GM23338 (cell line): Measurements from ENCODE around the gene GC. TPM values are rescaled to one million over a fixed set of nuclear protein-coding genes. Genes with fewer than 3 reads are reported as not detected.

Source experiments
- ATAC-seq: fragments of 200-7000 bp; cut with Tn5 transposase; 3 replicates; pipeline ENCODE4 v1.9.1; 2020
- DNase-seq: peaks from one replicate; pipeline ENCODE4 v3.0.0-alpha.2; 2015; ENCODE audit warnings: low spot score
- H2AFZ ChIP-seq: fragments of 200-600 bp; sonication (generic); 2 replicates; pipeline ENCODE4 v1.8.0; 2016; ENCODE audit warnings: antibody characterized with exemption, mild to moderate bottlenecking, moderate library complexity
- H3F3A ChIP-seq: fragments of 200-600 bp; sonication (generic); replicated peaks from 2 replicates; pipeline ENCODE4 v1.8.0; 2017; ENCODE audit warnings: antibody characterized with exemption, mixed run types, low read depth
- H3K27ac ChIP-seq: fragments of 200-600 bp; sonication (generic); 2 replicates; pipeline ENCODE4 v1.6.1; 2016; ENCODE audit warnings: low read depth
- H3K27me3 ChIP-seq: fragments of 200-600 bp; sonication (generic); 2 replicates; pipeline ENCODE4 v1.8.0; 2016; ENCODE audit warnings: mild to moderate bottlenecking, mixed run types, moderate library complexity; ENCODE audit not compliant: insufficient read depth
- H3K36me3 ChIP-seq: fragments of 200-600 bp; sonication (generic); 2 replicates; pipeline ENCODE4 v1.8.0; 2016; ENCODE audit warnings: mild to moderate bottlenecking; ENCODE audit not compliant: insufficient read depth
- H3K4me1 ChIP-seq: fragments of 200-600 bp; sonication (generic); 2 replicates; pipeline ENCODE4 v1.8.0; 2016; ENCODE audit warnings: mild to moderate bottlenecking, moderate library complexity; ENCODE audit not compliant: insufficient read depth
- H3K4me2 ChIP-seq: fragments of 200-600 bp; sonication (generic); 2 replicates; pipeline ENCODE4 v1.7.1; 2017; ENCODE audit warnings: mixed run types
- H3K4me3 ChIP-seq: fragments of 200-600 bp; sonication (generic); 2 replicates; pipeline ENCODE4 v1.6.1; 2016; ENCODE audit warnings: mixed run types
- H3K79me2 ChIP-seq: fragments of 200-600 bp; sonication (generic); replicated peaks from 2 replicates; pipeline ENCODE4 v1.8.0; 2017; ENCODE audit warnings: mild to moderate bottlenecking; ENCODE audit not compliant: insufficient read depth
- H3K9me2 ChIP-seq: fragments of 200-600 bp; sonication (generic); 2 replicates; pipeline ENCODE4 v1.8.0; 2017; ENCODE audit not compliant: insufficient read depth
- H4K20me1 ChIP-seq: fragments of 200-600 bp; sonication (generic); replicated peaks from 2 replicates; pipeline ENCODE4 v1.8.0; 2017; ENCODE audit warnings: mild to moderate bottlenecking; ENCODE audit not compliant: insufficient read depth
- H3K27ac Mint-ChIP-seq: 2 replicates; pipeline ENCODE4 v1.8.0; 2020; ENCODE audit warnings: inconsistent platforms, mild to moderate bottlenecking, moderate library complexity, mixed read lengths
- H3K27me3 Mint-ChIP-seq: 3 replicates; pipeline ENCODE4 v1.8.0; 2022; ENCODE audit warnings: low read depth, mild to moderate bottlenecking, moderate library complexity, mixed read lengths, inconsistent platforms; ENCODE audit not compliant: insufficient read depth, poor library complexity
- H3K36me3 Mint-ChIP-seq: 3 replicates; pipeline ENCODE4 v1.8.0; 2021; ENCODE audit warnings: low read depth, mild to moderate bottlenecking, inconsistent platforms, moderate library complexity, mixed read lengths
- H3K4me1 Mint-ChIP-seq: 3 replicates; pipeline ENCODE4 v1.8.0; 2020; ENCODE audit warnings: mild to moderate bottlenecking, inconsistent platforms, mixed read lengths
- H3K4me3 Mint-ChIP-seq: 3 replicates; pipeline ENCODE4 v1.8.0; 2021; ENCODE audit warnings: moderate library complexity, mild to moderate bottlenecking, inconsistent platforms, mixed read lengths
- H3K9me3 Mint-ChIP-seq: 3 replicates; pipeline ENCODE4 v1.8.0; 2020; ENCODE audit warnings: moderate library complexity, mild to moderate bottlenecking, inconsistent platforms, mixed read lengths
- EZH2 ChIP-seq: fragments of 200-600 bp; sonication (generic); IDR thresholded peaks from one replicate; pipeline ENCODE4 v1.8.0; 2017; ENCODE audit warnings: antibody characterized with exemption, mild to moderate bottlenecking, low read depth; ENCODE audit not compliant: unreplicated experiment
- EZH2phosphoT487 ChIP-seq: fragments of 200-600 bp; sonication (generic); IDR thresholded peaks from one replicate; pipeline ENCODE4 v1.8.1; 2018; ENCODE audit warnings: antibody characterized with exemption; ENCODE audit not compliant: unreplicated experiment
- POLR2AphosphoS5 ChIP-seq: IDR thresholded peaks from 2 replicates; pipeline ENCODE4 v1.6.1; 2016; ENCODE audit warnings: antibody characterized with exemption, low read depth
- STAT1 ChIP-seq: IDR thresholded peaks from one replicate; pipeline ENCODE4 v1.6.1; 2016; ENCODE audit warnings: antibody characterized with exemption; ENCODE audit not compliant: unreplicated experiment
- ZNF114 ChIP-seq: fragments of 250-450 bp; sonication (Bioruptor Pico); IDR thresholded peaks from 2 replicates; pipeline ENCODE4 v1.5.0; 2020; ENCODE audit warnings: mild to moderate bottlenecking, moderate library complexity
- ZNF331 ChIP-seq: fragments of 250-450 bp; sonication (Bioruptor Pico); IDR thresholded peaks from 2 replicates; pipeline ENCODE4 v1.5.0; 2020; ENCODE audit warnings: low read depth, mild to moderate bottlenecking, moderate library complexity
- polyA plus RNA-seq: library from polyadenylated mRNA; unstranded; fragments of >200 nt; fragmentation: Nextera tagmentation; extraction: Ambion mirVana; gene quantifications from 2 replicates; pipeline ENCODE4 v1.2.1, GENCODE V29; 2016
- small RNA-seq: library from RNA; depleted of rRNA; stranded (forward); fragments of <200 nt; gene quantifications from one replicate; pipeline ENCODE3, GENCODE V24; 2014; ENCODE audit warnings: low replicate concordance
- total RNA-seq: library from RNA; depleted of rRNA; stranded (reverse); fragments of >200 nt; shearing (Covaris generic); gene quantifications from 2 replicates; pipeline ENCODE4 v1.2.3, GENCODE V29; 2014; rRNA removed
- TF ChIP-seq, protein P1 (sequence below): fragments of 250-450 bp; sonication (Bioruptor Pico); IDR thresholded peaks from 2 replicates; pipeline ENCODE4 v1.5.0; 2020; ENCODE audit warnings: mild to moderate bottlenecking, moderate library complexity
- TF ChIP-seq, protein P2 (sequence below): IDR thresholded peaks from one replicate; pipeline ENCODE4 v1.6.1; 2018; ENCODE audit warnings: antibody characterized with exemption; ENCODE audit not compliant: unreplicated experiment

Gene GC
- total and polyA plus RNA-seq, 2 experiments from 2014 or later: 0.21 to 1.7 TPM

DNA sequence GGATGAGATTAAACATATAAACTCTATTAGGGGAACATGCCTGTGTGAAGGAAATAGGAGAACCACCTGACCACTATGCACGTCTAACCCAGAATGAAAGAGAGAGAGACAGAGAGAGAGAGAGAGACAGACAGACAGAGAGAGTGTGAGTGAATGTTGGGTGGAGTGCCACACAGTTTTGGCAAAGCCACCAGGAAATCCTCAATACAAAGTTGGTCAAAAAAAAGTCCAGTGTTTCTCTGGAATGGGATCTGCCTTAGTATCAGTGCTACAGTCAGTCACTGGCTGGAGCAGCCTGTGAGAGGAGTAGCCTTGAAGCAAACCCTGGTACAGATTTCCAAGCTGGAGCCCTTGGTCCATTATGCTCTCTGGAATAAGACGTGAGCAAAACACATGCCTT, 91.7 kb downstream of the GC start:
- H3K9me2 ChIP-seq: peaks cover 12% of the 10 kb centered on the region; the same call in 1 of the 2 replicates
- peaks cover 17% of the 10 kb centered on the region for H3K4me1 ChIP-seq
- no peaks in the 10 kb centered on the region; the same call in 2 of the 3 replicates for H3K9me3 Mint-ChIP-seq
- no peaks in the 10 kb centered on the region for H3K27me3 ChIP-seq
- H3K27ac ChIP-seq: no peak overlapping the region
- H4K20me1 ChIP-seq: no peaks in the 10 kb centered on the region
- H3F3A ChIP-seq: no peaks in the 10 kb centered on the region
- H3K4me2 ChIP-seq: 0 out of 2 replicates have a peak overlapping the region, but pooled peaks have one; percentile 47
- no peaks in the 10 kb centered on the region for H3K36me3 Mint-ChIP-seq
- no peaks in the 10 kb centered on the region for H3K36me3 ChIP-seq
- H3K27ac Mint-ChIP-seq: 0 out of 2 replicates have a peak overlapping the region, but pooled peaks have one; percentile 38
- ATAC-seq (no peak), DNase-seq (no peak)
- no peak overlapping the region; the same call in 1 of the 2 replicates for H2AFZ ChIP-seq
- peaks cover 1% of the 10 kb centered on the region for H3K27me3 Mint-ChIP-seq
- no peaks in the 10 kb centered on the region for H3K79me2 ChIP-seq
- peaks cover 25% of the 10 kb centered on the region for H3K4me1 Mint-ChIP-seq
- TF ChIP-seq ZNF331 (CRISPR knock-in tag) (no peak), EZH2phosphoT487 (no peak), POLR2AphosphoS5 (no peak), STAT1 (no peak), ZNF114 (no peak), EZH2 (no peak)
- TF ChIP-seq, protein P1, sequence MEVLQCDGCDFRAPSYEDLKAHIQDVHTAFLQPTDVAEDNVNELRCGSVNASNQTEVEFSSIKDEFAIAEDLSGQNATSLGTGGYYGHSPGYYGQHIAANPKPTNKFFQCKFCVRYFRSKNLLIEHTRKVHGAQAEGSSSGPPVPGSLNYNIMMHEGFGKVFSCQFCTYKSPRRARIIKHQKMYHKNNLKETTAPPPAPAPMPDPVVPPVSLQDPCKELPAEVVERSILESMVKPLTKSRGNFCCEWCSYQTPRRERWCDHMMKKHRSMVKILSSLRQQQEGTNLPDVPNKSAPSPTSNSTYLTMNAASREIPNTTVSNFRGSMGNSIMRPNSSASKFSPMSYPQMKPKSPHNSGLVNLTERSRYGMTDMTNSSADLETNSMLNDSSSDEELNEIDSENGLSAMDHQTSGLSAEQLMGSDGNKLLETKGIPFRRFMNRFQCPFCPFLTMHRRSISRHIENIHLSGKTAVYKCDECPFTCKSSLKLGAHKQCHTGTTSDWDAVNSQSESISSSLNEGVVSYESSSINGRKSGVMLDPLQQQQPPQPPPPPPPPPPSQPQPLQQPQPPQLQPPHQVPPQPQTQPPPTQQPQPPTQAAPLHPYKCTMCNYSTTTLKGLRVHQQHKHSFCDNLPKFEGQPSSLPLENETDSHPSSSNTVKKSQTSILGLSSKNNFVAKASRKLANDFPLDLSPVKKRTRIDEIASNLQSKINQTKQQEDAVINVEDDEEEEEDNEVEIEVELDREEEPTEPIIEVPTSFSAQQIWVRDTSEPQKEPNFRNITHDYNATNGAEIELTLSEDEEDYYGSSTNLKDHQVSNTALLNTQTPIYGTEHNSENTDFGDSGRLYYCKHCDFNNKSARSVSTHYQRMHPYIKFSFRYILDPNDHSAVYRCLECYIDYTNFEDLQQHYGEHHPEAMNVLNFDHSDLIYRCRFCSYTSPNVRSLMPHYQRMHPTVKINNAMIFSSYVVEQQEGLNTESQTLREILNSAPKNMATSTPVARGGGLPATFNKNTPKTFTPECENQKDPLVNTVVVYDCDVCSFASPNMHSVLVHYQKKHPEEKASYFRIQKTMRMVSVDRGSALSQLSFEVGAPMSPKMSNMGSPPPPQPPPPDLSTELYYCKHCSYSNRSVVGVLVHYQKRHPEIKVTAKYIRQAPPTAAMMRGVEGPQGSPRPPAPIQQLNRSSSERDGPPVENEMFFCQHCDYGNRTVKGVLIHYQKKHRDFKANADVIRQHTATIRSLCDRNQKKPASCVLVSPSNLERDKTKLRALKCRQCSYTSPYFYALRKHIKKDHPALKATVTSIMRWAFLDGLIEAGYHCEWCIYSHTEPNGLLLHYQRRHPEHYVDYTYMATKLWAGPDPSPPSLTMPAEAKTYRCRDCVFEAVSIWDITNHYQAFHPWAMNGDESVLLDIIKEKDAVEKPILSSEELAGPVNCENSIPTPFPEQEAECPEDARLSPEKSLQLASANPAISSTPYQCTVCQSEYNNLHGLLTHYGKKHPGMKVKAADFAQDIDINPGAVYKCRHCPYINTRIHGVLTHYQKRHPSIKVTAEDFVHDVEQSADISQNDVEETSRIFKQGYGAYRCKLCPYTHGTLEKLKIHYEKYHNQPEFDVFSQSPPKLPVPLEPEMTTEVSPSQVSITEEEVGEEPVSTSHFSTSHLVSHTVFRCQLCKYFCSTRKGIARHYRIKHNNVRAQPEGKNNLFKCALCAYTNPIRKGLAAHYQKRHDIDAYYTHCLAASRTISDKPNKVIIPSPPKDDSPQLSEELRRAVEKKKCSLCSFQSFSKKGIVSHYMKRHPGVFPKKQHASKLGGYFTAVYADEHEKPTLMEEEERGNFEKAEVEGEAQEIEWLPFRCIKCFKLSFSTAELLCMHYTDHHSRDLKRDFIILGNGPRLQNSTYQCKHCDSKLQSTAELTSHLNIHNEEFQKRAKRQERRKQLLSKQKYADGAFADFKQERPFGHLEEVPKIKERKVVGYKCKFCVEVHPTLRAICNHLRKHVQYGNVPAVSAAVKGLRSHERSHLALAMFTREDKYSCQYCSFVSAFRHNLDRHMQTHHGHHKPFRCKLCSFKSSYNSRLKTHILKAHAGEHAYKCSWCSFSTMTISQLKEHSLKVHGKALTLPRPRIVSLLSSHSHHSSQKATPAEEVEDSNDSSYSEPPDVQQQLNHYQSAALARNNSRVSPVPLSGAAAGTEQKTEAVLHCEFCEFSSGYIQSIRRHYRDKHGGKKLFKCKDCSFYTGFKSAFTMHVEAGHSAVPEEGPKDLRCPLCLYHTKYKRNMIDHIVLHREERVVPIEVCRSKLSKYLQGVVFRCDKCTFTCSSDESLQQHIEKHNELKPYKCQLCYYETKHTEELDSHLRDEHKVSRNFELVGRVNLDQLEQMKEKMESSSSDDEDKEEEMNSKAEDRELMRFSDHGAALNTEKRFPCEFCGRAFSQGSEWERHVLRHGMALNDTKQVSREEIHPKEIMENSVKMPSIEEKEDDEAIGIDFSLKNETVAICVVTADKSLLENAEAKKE (CRISPR knock-in tag): no peak
- TF ChIP-seq, protein P2, sequence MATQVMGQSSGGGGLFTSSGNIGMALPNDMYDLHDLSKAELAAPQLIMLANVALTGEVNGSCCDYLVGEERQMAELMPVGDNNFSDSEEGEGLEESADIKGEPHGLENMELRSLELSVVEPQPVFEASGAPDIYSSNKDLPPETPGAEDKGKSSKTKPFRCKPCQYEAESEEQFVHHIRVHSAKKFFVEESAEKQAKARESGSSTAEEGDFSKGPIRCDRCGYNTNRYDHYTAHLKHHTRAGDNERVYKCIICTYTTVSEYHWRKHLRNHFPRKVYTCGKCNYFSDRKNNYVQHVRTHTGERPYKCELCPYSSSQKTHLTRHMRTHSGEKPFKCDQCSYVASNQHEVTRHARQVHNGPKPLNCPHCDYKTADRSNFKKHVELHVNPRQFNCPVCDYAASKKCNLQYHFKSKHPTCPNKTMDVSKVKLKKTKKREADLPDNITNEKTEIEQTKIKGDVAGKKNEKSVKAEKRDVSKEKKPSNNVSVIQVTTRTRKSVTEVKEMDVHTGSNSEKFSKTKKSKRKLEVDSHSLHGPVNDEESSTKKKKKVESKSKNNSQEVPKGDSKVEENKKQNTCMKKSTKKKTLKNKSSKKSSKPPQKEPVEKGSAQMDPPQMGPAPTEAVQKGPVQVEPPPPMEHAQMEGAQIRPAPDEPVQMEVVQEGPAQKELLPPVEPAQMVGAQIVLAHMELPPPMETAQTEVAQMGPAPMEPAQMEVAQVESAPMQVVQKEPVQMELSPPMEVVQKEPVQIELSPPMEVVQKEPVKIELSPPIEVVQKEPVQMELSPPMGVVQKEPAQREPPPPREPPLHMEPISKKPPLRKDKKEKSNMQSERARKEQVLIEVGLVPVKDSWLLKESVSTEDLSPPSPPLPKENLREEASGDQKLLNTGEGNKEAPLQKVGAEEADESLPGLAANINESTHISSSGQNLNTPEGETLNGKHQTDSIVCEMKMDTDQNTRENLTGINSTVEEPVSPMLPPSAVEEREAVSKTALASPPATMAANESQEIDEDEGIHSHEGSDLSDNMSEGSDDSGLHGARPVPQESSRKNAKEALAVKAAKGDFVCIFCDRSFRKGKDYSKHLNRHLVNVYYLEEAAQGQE: no peak
- no peak overlapping the region for H3K4me3 Mint-ChIP-seq
- H3K4me3 ChIP-seq: no peak overlapping the region

Small RNAs within 50 kb of the gene (small RNA-seq; reads per million reads assigned to genes)
- not detected for gene RNA5SP163

Other genes with a start within 250 kb of the GC start
- gene NPFFR2, start 247.9 kb upstream of the GC start, total RNA-seq: 0.28 and 5.9 TPM in 2 replicates
- gene NPFFR2, start 247.9 kb upstream of the GC start, polyA plus RNA-seq: 2.1 and 2.9 TPM in 2 replicates